SK-N-SH (cell line): Measurements from ENCODE around the gene CANT1. TPM values are rescaled to one million over a fixed set of nuclear protein-coding genes. Genes with fewer than 3 reads are reported as not detected.

Experiments used
- CTCF ChIA-PET: fragments of 300-600, 350-600 bp; formaldehyde crosslinking; extraction: SDS; loops from one replicate; lab custom pipeline; 2021; lab: Yijun Ruan, JAX
- POLR2A ChIA-PET: fragments of 350-600 bp; sonication (Branson Sonifier 250); formaldehyde crosslinking; extraction: SDS; loops from one replicate; lab custom pipeline; 2020; ENCODE audit warnings: antibody characterized with exemption, inconsistent platforms; lab: Yijun Ruan, JAX
- DNase-seq: peaks from one replicate; pipeline ENCODE4 v3.0.0; 2012
- H2AFZ ChIP-seq: fragments of 200-600 bp; sonication (generic); 2 replicates; pipeline ENCODE4 v1.8.1; 2016; ENCODE audit warnings: antibody characterized with exemption, mild to moderate bottlenecking, low read depth
- H3F3A ChIP-seq: fragments of 200-600 bp; sonication (generic); replicated peaks from 2 replicates; pipeline ENCODE3; 2016; ENCODE audit warnings: antibody characterized with exemption, mild to moderate bottlenecking; ENCODE audit not compliant: insufficient read depth
- H3K27ac ChIP-seq, 2 experiments: fragments of 200-500 bp in 1 of 2; fragments of 200-600 bp in 1 of 2; sonication (Bioruptor generic) in 1 of 2; sonication (generic), shearing (Covaris generic) in 1 of 2; 2 replicates each; pipeline versions ENCODE4 v1.5.1 to v1.6.1; 2014 to 2016; ENCODE audit warnings: low read depth in 2 of 2, inconsistent platforms in 1 of 2, low read length in 1 of 2, mild to moderate bottlenecking in 1 of 2, mixed read lengths in 1 of 2
- H3K27me3 ChIP-seq: fragments of 200-600 bp; sonication (generic), shearing (Covaris generic); 2 replicates; pipeline ENCODE4 v1.6.1; 2016; ENCODE audit warnings: mixed run types; ENCODE audit not compliant: insufficient read depth
- H3K36me3 ChIP-seq, 2 experiments: fragments of 200-500 bp in 1 of 2; fragments of 200-600 bp in 1 of 2; sonication (Bioruptor generic) in 1 of 2; sonication (generic) in 1 of 2; replicated peaks in 1 of 2; 2 replicates each; pipeline versions ENCODE3 to v1.5.1; 2014 to 2016; ENCODE audit warnings: low read length in 1 of 2, mild to moderate bottlenecking in 1 of 2; ENCODE audit not compliant: insufficient read depth in 2 of 2, control insufficient read depth in 1 of 2
- H3K4me1 ChIP-seq, 2 experiments: fragments of 200-500 bp in 1 of 2; fragments of 200-600 bp in 1 of 2; sonication (Bioruptor generic) in 1 of 2; sonication (generic), shearing (Covaris generic) in 1 of 2; 2 replicates each; pipeline versions ENCODE4 v1.5.1 to v1.6.1; 2014 to 2016; ENCODE audit warnings: low read depth in 1 of 2, low read length in 1 of 2, mixed run types in 1 of 2; ENCODE audit not compliant: insufficient read depth in 2 of 2, control insufficient read depth in 1 of 2
- H3K4me2 ChIP-seq: fragments of 200-600 bp; sonication (generic), shearing (Covaris generic); 2 replicates; pipeline ENCODE4 v1.6.1; 2017; ENCODE audit warnings: mixed run types
- H3K4me3 ChIP-seq, 2 experiments: fragments of 200-500 bp in 1 of 2; fragments of 200-600 bp in 1 of 2; sonication (Bioruptor generic) in 1 of 2; sonication (generic), shearing (Covaris generic) in 1 of 2; 2 replicates each; pipeline versions ENCODE4 v1.5.1 to v1.8.1; 2014 to 2016; ENCODE audit warnings: low read depth in 2 of 2, inconsistent platforms in 1 of 2, low read length in 1 of 2, mild to moderate bottlenecking in 1 of 2, mixed read lengths in 1 of 2, moderate library complexity in 1 of 2
- H3K79me2 ChIP-seq: fragments of 200-600 bp; sonication (generic); 2 replicates; pipeline ENCODE4 v1.8.1; 2017; ENCODE audit warnings: mild to moderate bottlenecking; ENCODE audit not compliant: insufficient read depth
- H3K9ac ChIP-seq: fragments of 200-600 bp; sonication (generic); 2 replicates; pipeline ENCODE4 v1.6.1; 2017; ENCODE audit warnings: mixed run types
- H3K9me2 ChIP-seq: fragments of 200-600 bp; sonication (generic); 2 replicates; pipeline ENCODE4 v1.6.1; 2017; ENCODE audit warnings: mixed run types
- H3K9me3 ChIP-seq: fragments of 200-600 bp; sonication (generic); 2 replicates; pipeline ENCODE4 v1.6.1; 2017; ENCODE audit warnings: mixed run types, mild to moderate bottlenecking, moderate library complexity
- H4K20me1 ChIP-seq: fragments of 200-600 bp; sonication (generic); 2 replicates; pipeline ENCODE4 v1.6.1; 2017; ENCODE audit warnings: mild to moderate bottlenecking, mixed run types; ENCODE audit not compliant: insufficient read depth
- CTCF ChIP-seq: fragments of 200-600 bp; sonication (generic); IDR thresholded peaks from 2 replicates; pipeline ENCODE4 v1.6.1; 2017; ENCODE audit warnings: antibody characterized with exemption, mild to moderate bottlenecking, moderate library complexity
- EZH2phosphoT487 ChIP-seq: fragments of 200-600 bp; sonication (generic); IDR thresholded peaks from 2 replicates; pipeline ENCODE4 v1.6.1; 2017; ENCODE audit warnings: low read depth, mixed run types, mild to moderate bottlenecking, antibody characterized with exemption, moderate library complexity, borderline replicate concordance
- GABPA ChIP-seq: IDR thresholded peaks from 2 replicates; pipeline ENCODE4 v1.4.0; 2012; ENCODE audit warnings: low read depth, mild to moderate bottlenecking
- GATA2 ChIP-seq: sonication (generic); formaldehyde crosslinking; IDR thresholded peaks from 2 replicates; pipeline ENCODE4 v1.5.0; 2020; ENCODE audit warnings: mild to moderate bottlenecking, missing genetic modification reagents
- MAX ChIP-seq: IDR thresholded peaks from 2 replicates; pipeline ENCODE4 v1.4.0; 2012; ENCODE audit warnings: low read depth
- MEF2A ChIP-seq: IDR thresholded peaks from 2 replicates; pipeline ENCODE4 v1.4.0; 2012; ENCODE audit warnings: low read depth, borderline replicate concordance
- NFIC ChIP-seq: IDR thresholded peaks from 2 replicates; pipeline ENCODE4 v1.4.0; 2012; ENCODE audit warnings: borderline replicate concordance
- NRF1 ChIP-seq: IDR thresholded peaks from 2 replicates; pipeline ENCODE4 v1.6.1; 2012; ENCODE audit warnings: low read depth, mild to moderate bottlenecking, low read length
- PBX3 ChIP-seq: IDR thresholded peaks from 2 replicates; pipeline ENCODE4; 2012
- POLR2AphosphoS5 ChIP-seq: IDR thresholded peaks from 2 replicates; pipeline ENCODE4 v1.6.1; 2012; ENCODE audit warnings: low read depth, low read length
- RAD21 ChIP-seq: IDR thresholded peaks from 2 replicates; pipeline ENCODE4 v1.6.1; 2012; ENCODE audit warnings: mild to moderate bottlenecking, low read length
- RCOR1 ChIP-seq: fragments of 150-350 bp; IDR thresholded peaks from 2 replicates; pipeline ENCODE4 v1.6.1; 2017; ENCODE audit warnings: antibody characterized with exemption, low read length
- REST ChIP-seq: IDR thresholded peaks from 2 replicates; pipeline ENCODE4 v1.6.1; 2012; ENCODE audit warnings: mild to moderate bottlenecking, low read depth, low read length, moderate library complexity
- RFX5 ChIP-seq: IDR thresholded peaks from 2 replicates; pipeline ENCODE4 v1.6.1; 2012; ENCODE audit warnings: mild to moderate bottlenecking, improper control_type of control experiment, low read length
- SIN3A ChIP-seq: IDR thresholded peaks from 2 replicates; pipeline ENCODE4 v1.6.1; 2012; ENCODE audit warnings: low read depth, mild to moderate bottlenecking, low read length, moderate library complexity, borderline replicate concordance
- SMC3 ChIP-seq: IDR thresholded peaks from 2 replicates; pipeline ENCODE4 v1.6.1; 2012; ENCODE audit warnings: low read depth, low read length, improper control_type of control experiment
- TCF12 ChIP-seq: IDR thresholded peaks from 2 replicates; pipeline ENCODE4 v1.4.0; 2012
- TEAD4 ChIP-seq: IDR thresholded peaks from 2 replicates; pipeline ENCODE4 v1.4.0; 2012; ENCODE audit warnings: mild to moderate bottlenecking, borderline replicate concordance; ENCODE audit not compliant: insufficient read depth
- USF1 ChIP-seq: IDR thresholded peaks from 2 replicates; pipeline ENCODE4 v1.4.0; 2012; ENCODE audit warnings: low read depth, borderline replicate concordance
- YY1 ChIP-seq: IDR thresholded peaks from 2 replicates; pipeline ENCODE4 v1.4.0; 2012; ENCODE audit warnings: low read depth, mild to moderate bottlenecking
- WGBS: methylation state at CpG from one replicate; pipeline ENCODE4 v1.1.6; 2017; ENCODE audit warnings: low lambda C conversion rate; 5-methylcytosine and 5-hydroxymethylcytosine counted together
- polyA plus RNA-seq, 3 experiments: library from polyadenylated mRNA; depleted of rRNA; stranded (reverse); fragments of >200 nt; gene quantifications; 2 replicates each; pipeline ENCODE4 v1.2.3, GENCODE V29; 2012

The CANT1 gene
- polyA plus RNA-seq, 1 of the 3 experiments (the other 2 are of a cell fraction): 87.4 TPM

- Histone ChIP-seq H3K4me3 (no peak overlapping the region), H3K9me3 (no peaks in the 10 kb centered on the region), H3K9me2 (no peaks in the 10 kb centered on the region), H3K79me2 (peaks cover 67% of the 10 kb centered on the region), H4K20me1 (peaks cover 63% of the 10 kb centered on the region), H2AFZ (no peak overlapping the region), H3K27me3 (no peaks in the 10 kb centered on the region), H3K27ac (no peak overlapping the region), H3K36me3 (peaks cover 40 to 63% of the 10 kb centered on the region in 2 experiments), H3K4me2 (no peak overlapping the region), H3K9ac (no peak overlapping the region), H3F3A (peaks cover 5% of the 10 kb centered on the region), H3K4me1 (peaks cover 0 to 29% of the 10 kb centered on the region in 2 experiments; a peak in 1 of 4 replicates)
- TF ChIP-seq TCF12: no peak
- no peak for TF ChIP-seq GABPA
- no peak for TF ChIP-seq SIN3A
- TF ChIP-seq GATA2: no peak
- TF ChIP-seq REST: no peak
- TF ChIP-seq NRF1: no peak
- TF ChIP-seq CTCF: no peak
- no peak for TF ChIP-seq USF1
- TF ChIP-seq RAD21: no peak
- no peak for TF ChIP-seq POLR2AphosphoS5
- no peak for TF ChIP-seq RFX5
- TF ChIP-seq SMC3: no peak
- TF ChIP-seq RCOR1: no peak
- no peak for TF ChIP-seq MEF2A
- no peak for TF ChIP-seq TEAD4
- TF ChIP-seq EZH2phosphoT487: no peak
- TF ChIP-seq MAX: no peak
- TF ChIP-seq YY1: no peak
- no peak for TF ChIP-seq NFIC
- TF ChIP-seq PBX3: no peak
- CTCF ChIA-PET: interaction anchor here (0.8 to 11.1 kb wide), 11 partner anchors 10 to 397 kb away, joined by 3 to 133 read pairs (median 8); partner anchors contain the start of gene LGALS3BP
- DNase-seq: no peak
- 94% methylated on average over 16 of the region's 16 CpGs for WGBS
- POLR2A ChIA-PET: no interaction called here
Observed at GRCh38 chr17:78996781-78997201, 12.8 kb downstream of the CANT1 start.
